Measurements from ENCODE around the gene PCYT1B. TPM values are rescaled to one million over a fixed set of nuclear protein-coding genes. Genes with fewer than 3 reads are reported as not detected.

The PCYT1B gene
- total RNA-seq, 1 donor from 2014 or later, result 0.27 TPM

- no peak for DNase-seq (ENCODE audit: low spot score)
- intact Hi-C loops (cut with DNase I), result no loop called here
Measured at GRCh38 chrX:24547961-24548360, 99.2 kb downstream of the PCYT1B start.

- DNase-seq (ENCODE audit: low spot score), result no peak
- intact Hi-C loops (cut with DNase I), result no loop called here
Measured at GRCh38 chrX:24542756-24543155, 104.4 kb downstream of the PCYT1B start.

- no peak for DNase-seq (ENCODE audit: low spot score)
- intact Hi-C loops (cut with DNase I), result no loop called here
Measured at GRCh38 chrX:24536551-24536950, 110.6 kb downstream of the PCYT1B start.

- intact Hi-C loops (cut with DNase I), result no loop called here
- no peak for DNase-seq (ENCODE audit: low spot score)
Measured at GRCh38 chrX:24528605-24529004, 118.5 kb downstream of the PCYT1B start.

- DNase-seq (ENCODE audit: low spot score), result no peak
- intact Hi-C loops (cut with DNase I), result no loop called here
Measured at GRCh38 chrX:24526616-24527015, 120.5 kb downstream of the PCYT1B start.

- intact Hi-C loops (cut with DNase I), result no loop called here
- no peak for DNase-seq (ENCODE audit: low spot score)
Measured at GRCh38 chrX:24525455-24525854, 121.7 kb downstream of the PCYT1B start.

- DNase-seq (ENCODE audit: low spot score), result no peak
- intact Hi-C loops (cut with DNase I), result no loop called here
Measured at GRCh38 chrX:24520472-24520871, 126.7 kb downstream of the PCYT1B start.

GRCh38 chrX:24515447-24515846 lies 131.7 kb downstream of the PCYT1B start:
- no peak for DNase-seq (ENCODE audit: low spot score)

GRCh38 chrX:24513416-24513815 lies 133.7 kb downstream of the PCYT1B start:
- no peak for DNase-seq (ENCODE audit: low spot score)
- intact Hi-C loops (cut with DNase I), result no loop called here

More at GRCh38 chrX:24515447-24515846, 131.7 kb downstream of the PCYT1B start:
- intact Hi-C loops (cut with DNase I), result no loop called here

GRCh38 chrX:24508375-24508774 lies 138.8 kb downstream of the PCYT1B start:
- DNase-seq (ENCODE audit: low spot score), result no peak
- intact Hi-C loops (cut with DNase I), result no loop called here

Other genes with a start within 250 kb of the PCYT1B start
- gene PDK3, start 182.1 kb downstream of the PCYT1B start, total RNA-seq, result 16.4 TPM
- gene POLA1, start 46.6 kb upstream of the PCYT1B start, total RNA-seq, result 8.7 TPM